Urinary bladder (tissue), 4 donors: Measurements from ENCODE around the gene PARVB. TPM values are rescaled to one million over a fixed set of nuclear protein-coding genes. Genes with fewer than 3 reads are reported as not detected.

Source experiments
- DNase-seq: peaks from one replicate; pipeline ENCODE4 v3.0.0-alpha.2; 2015; ENCODE audit errors: extremely low spot score
- H3K27ac ChIP-seq: one replicate; pipeline ENCODE4 v1.5.1; 2013; ENCODE audit warnings: low read depth, mild to moderate bottlenecking, moderate library complexity
- H3K36me3 ChIP-seq: one replicate; pipeline ENCODE4 v1.6.1; 2013; ENCODE audit warnings: mild to moderate bottlenecking, moderate library complexity; ENCODE audit not compliant: insufficient read depth
- H3K4me1 ChIP-seq: one replicate; pipeline ENCODE4 v1.6.1; 2013; ENCODE audit warnings: mild to moderate bottlenecking, moderate library complexity; ENCODE audit not compliant: insufficient read depth
- H3K4me3 ChIP-seq: one replicate; pipeline ENCODE4 v1.5.1; 2013; ENCODE audit warnings: low read depth, low read length
- WGBS: extraction: QIAGEN DNeasy Blood & Tissue Kit; methylation state at CpG from one replicate; pipeline ENCODE4 v1.1.7; 2013; 5-methylcytosine and 5-hydroxymethylcytosine counted together
- polyA plus RNA-seq: library from polyadenylated mRNA; stranded (reverse); fragments of 200-250 nt; gene quantifications from one replicate; pipeline ENCODE4 v1.2.3, GENCODE V29; 2013
- total RNA-seq: library from RNA; depleted of rRNA; stranded (reverse); fragments of >200 nt; gene quantifications from one replicate; pipeline ENCODE4 v1.2.3, GENCODE V29; 2014
- donor health status: healthy with polysubstance abuse.
- donor health status: healthy.

Gene PARVB
- total and polyA plus RNA-seq, 2 donors, result 11.2 to 38.0 TPM

- DNase-seq, result no peak
- Histone ChIP-seq H3K36me3 (no peaks in the 10 kb centered on the region), H3K4me1 (peaks cover 2% of the 10 kb centered on the region), H3K4me3 (no peak overlapping the region), H3K27ac (peak overlapping the region; percentile 65)
- WGBS, result 90% methylated on average over 26 of the region's 26 CpGs
Observed at GRCh38 chr22:44025171-44026065, 1.3 kb downstream of the PARVB start.

- Histone ChIP-seq H3K27ac (no peak overlapping the region), H3K4me3 (no peak overlapping the region), H3K4me1 (peaks cover 2% of the 10 kb centered on the region), H3K36me3 (no peaks in the 10 kb centered on the region)
- WGBS, result 84% methylated on average over 17 of the region's 17 CpGs
- DNase-seq, result no peak
Observed at GRCh38 chr22:44026066-44026629, 2.0 kb downstream of the PARVB start.

GRCh38 chr22:44026630-44027511 is 2.8 kb downstream of the PARVB start:
- WGBS, result 72% methylated on average over 28 of the region's 28 CpGs
- peak overlapping the region; percentile 33 for H3K27ac ChIP-seq
- no peak overlapping the region for H3K4me3 ChIP-seq
- no peak for DNase-seq
- H3K4me1 ChIP-seq, result peaks cover 2% of the 10 kb centered on the region
- H3K36me3 ChIP-seq, result no peaks in the 10 kb centered on the region

- DNase-seq, result no peak
- peaks cover 2% of the 10 kb centered on the region for H3K4me1 ChIP-seq
Observed at GRCh38 chr22:44028091-44028490, 4.0 kb downstream of the PARVB start.

GRCh38 chr22:44029069-44029468 is 5.0 kb downstream of the PARVB start:
- Histone ChIP-seq H3K27ac (no peak overlapping the region), H3K4me3 (no peak overlapping the region), H3K36me3 (no peaks in the 10 kb centered on the region), H3K4me1 (no peaks in the 10 kb centered on the region)
- DNase-seq, result no peak
- 91% methylated on average over 4 of the region's 4 CpGs for WGBS

More at GRCh38 chr22:44028091-44028490, 4.0 kb downstream of the PARVB start:
- H3K36me3 ChIP-seq, result no peaks in the 10 kb centered on the region
- H3K4me3 ChIP-seq, result no peak overlapping the region
- 80% methylated on average over 7 of the region's 7 CpGs for WGBS
- no peak overlapping the region for H3K27ac ChIP-seq

- WGBS, result 91% methylated on average over 18 of the region's 18 CpGs
- no peaks in the 10 kb centered on the region for H3K36me3 ChIP-seq
- H3K27ac ChIP-seq, result no peak overlapping the region
- H3K4me3 ChIP-seq, result no peak overlapping the region
- no peaks in the 10 kb centered on the region for H3K4me1 ChIP-seq
- DNase-seq, result no peak
Observed at GRCh38 chr22:44030051-44030701, 6.1 kb downstream of the PARVB start.

- 84% methylated on average over 8 of the region's 8 CpGs for WGBS
- H3K4me1 ChIP-seq, result no peaks in the 10 kb centered on the region
- no peak overlapping the region for H3K4me3 ChIP-seq
- H3K27ac ChIP-seq, result no peak overlapping the region
- DNase-seq, result no peak
- no peaks in the 10 kb centered on the region for H3K36me3 ChIP-seq
Observed at GRCh38 chr22:44030702-44031082, 6.6 kb downstream of the PARVB start.

- H3K36me3 ChIP-seq, result no peaks in the 10 kb centered on the region
- WGBS, result 81% methylated on average over 21 of the region's 21 CpGs
- DNase-seq, result no peak
- H3K4me3 ChIP-seq, result no peak overlapping the region
- H3K27ac ChIP-seq, result no peak overlapping the region
- no peaks in the 10 kb centered on the region for H3K4me1 ChIP-seq
Observed at GRCh38 chr22:44031158-44031952, 7.3 kb downstream of the PARVB start.

- Histone ChIP-seq H3K4me1 (no peaks in the 10 kb centered on the region), H3K27ac (no peak overlapping the region), H3K4me3 (no peak overlapping the region), H3K36me3 (no peaks in the 10 kb centered on the region)
- no peak for DNase-seq
- WGBS, result 87% methylated on average over 14 of the region's 14 CpGs
Observed at GRCh38 chr22:44032126-44032730, 8.1 kb downstream of the PARVB start.

- no peaks in the 10 kb centered on the region for H3K4me1 ChIP-seq
- H3K36me3 ChIP-seq, result no peaks in the 10 kb centered on the region
- H3K27ac ChIP-seq, result no peak overlapping the region
- H3K4me3 ChIP-seq, result no peak overlapping the region
- DNase-seq, result no peak
- WGBS, result 93% methylated on average over 7 of the region's 7 CpGs
Observed at GRCh38 chr22:44033287-44033686, 9.2 kb downstream of the PARVB start.

- no peaks in the 10 kb centered on the region for H3K36me3 ChIP-seq
- 68% methylated on average over 8 of the region's 8 CpGs for WGBS
- no peak overlapping the region for H3K27ac ChIP-seq
- no peak overlapping the region for H3K4me3 ChIP-seq
- H3K4me1 ChIP-seq, result no peaks in the 10 kb centered on the region
- DNase-seq, result no peak
Observed at GRCh38 chr22:44033694-44034093, 9.6 kb downstream of the PARVB start.
